Choroid plexus epithelial cell (primary cell): ENCODE data around the gene IL1RAPL1.
A peak's percentile ranks its signal among the peaks of the same experiment; 100 is the strongest.
"Not testable (repeated sequence)": the region's sequence is repeated elsewhere in the genome, so short reads cannot be mapped to it uniquely, and the experiment has no call there.

ENCODE experiments used
- DNase-seq: peaks from one replicate; pipeline ENCODE4 v3.0.0-alpha.2; 2010; ENCODE audit warnings: low read depth
- H3K4me3 ChIP-seq: 2 replicates; pipeline ENCODE4 v1.5.1; 2011; ENCODE audit warnings: low read depth, mild to moderate bottlenecking, control low read depth, low read length, moderate library complexity
- CTCF ChIP-seq: conservative IDR thresholded peaks from 2 replicates; pipeline ENCODE4 v1.5.1; 2011; ENCODE audit warnings: low read depth, mild to moderate bottlenecking, control low read depth, inconsistent platforms, low read length, moderate library complexity

The IL1RAPL1 gene

GRCh38 chrX:29318012-29318411 is 730.8 kb downstream of the IL1RAPL1 start:
- H3K4me3 ChIP-seq = no peak overlapping the region
- TF ChIP-seq CTCF = no peak
- DNase-seq = peak; percentile 20

GRCh38 chrX:29332429-29332828 is 745.2 kb downstream of the IL1RAPL1 start:
- DNase-seq, H3K4me3 ChIP-seq: not testable (repeated sequence)

GRCh38 chrX:29333091-29333490 is 745.8 kb downstream of the IL1RAPL1 start:
- H3K4me3 ChIP-seq, DNase-seq: not testable (repeated sequence)

- TF ChIP-seq CTCF = no peak
- DNase-seq = no peak
Observed at GRCh38 chrX:29348288-29348687, 761.0 kb downstream of the IL1RAPL1 start.

GRCh38 chrX:29359276-29359675 is 772.0 kb downstream of the IL1RAPL1 start:
- DNase-seq = no peak
- no peak overlapping the region for H3K4me3 ChIP-seq
- no peak for TF ChIP-seq CTCF

More at GRCh38 chrX:29348288-29348687, 761.0 kb downstream of the IL1RAPL1 start:
- no peak overlapping the region for H3K4me3 ChIP-seq

- not testable (repeated sequence) for H3K4me3 ChIP-seq, DNase-seq
Observed at GRCh38 chrX:29374765-29375164, 787.5 kb downstream of the IL1RAPL1 start.

- DNase-seq = no peak
- no peak for TF ChIP-seq CTCF
- H3K4me3 ChIP-seq = no peak overlapping the region
Observed at GRCh38 chrX:29376584-29376983, 789.3 kb downstream of the IL1RAPL1 start.

- DNase-seq = no peak
- TF ChIP-seq CTCF = no peak
- no peak overlapping the region for H3K4me3 ChIP-seq
Observed at GRCh38 chrX:29382811-29383210, 795.6 kb downstream of the IL1RAPL1 start.

GRCh38 chrX:29388509-29388908 is 801.3 kb downstream of the IL1RAPL1 start:
- H3K4me3 ChIP-seq = no peak overlapping the region
- DNase-seq = no peak
- no peak for TF ChIP-seq CTCF
